Measurements from ENCODE around the gene EYA2.

DNA sequence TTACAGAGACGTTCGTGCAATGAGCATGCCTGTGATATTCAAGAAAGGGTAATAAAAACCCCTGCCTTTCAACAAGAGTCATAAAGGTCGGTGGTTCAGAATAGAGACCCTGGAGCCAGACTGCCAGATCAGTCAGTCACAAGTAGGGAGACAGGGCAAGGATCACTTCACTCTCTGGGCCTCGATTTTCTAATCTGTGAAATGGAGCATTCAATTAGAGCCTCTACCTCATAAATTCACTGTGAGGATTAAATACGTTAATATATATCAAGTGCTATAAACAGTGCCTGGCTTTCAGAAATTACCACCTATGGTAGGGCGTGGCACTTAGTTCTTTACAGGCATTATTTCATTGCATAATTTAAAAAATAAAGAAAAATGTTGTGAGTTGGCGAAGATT lies 43.7 kb upstream of the EYA2 start:
- TF ChIP-seq, protein P1, sequence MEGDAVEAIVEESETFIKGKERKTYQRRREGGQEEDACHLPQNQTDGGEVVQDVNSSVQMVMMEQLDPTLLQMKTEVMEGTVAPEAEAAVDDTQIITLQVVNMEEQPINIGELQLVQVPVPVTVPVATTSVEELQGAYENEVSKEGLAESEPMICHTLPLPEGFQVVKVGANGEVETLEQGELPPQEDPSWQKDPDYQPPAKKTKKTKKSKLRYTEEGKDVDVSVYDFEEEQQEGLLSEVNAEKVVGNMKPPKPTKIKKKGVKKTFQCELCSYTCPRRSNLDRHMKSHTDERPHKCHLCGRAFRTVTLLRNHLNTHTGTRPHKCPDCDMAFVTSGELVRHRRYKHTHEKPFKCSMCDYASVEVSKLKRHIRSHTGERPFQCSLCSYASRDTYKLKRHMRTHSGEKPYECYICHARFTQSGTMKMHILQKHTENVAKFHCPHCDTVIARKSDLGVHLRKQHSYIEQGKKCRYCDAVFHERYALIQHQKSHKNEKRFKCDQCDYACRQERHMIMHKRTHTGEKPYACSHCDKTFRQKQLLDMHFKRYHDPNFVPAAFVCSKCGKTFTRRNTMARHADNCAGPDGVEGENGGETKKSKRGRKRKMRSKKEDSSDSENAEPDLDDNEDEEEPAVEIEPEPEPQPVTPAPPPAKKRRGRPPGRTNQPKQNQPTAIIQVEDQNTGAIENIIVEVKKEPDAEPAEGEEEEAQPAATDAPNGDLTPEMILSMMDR (IDR thresholded peaks at IDR 0.05): no peak
- TF ChIP-seq POLR2A (IDR thresholded peaks at IDR 0.05): no peak
